HepG2 (cell line): ENCODE measurements around the gene CLTA. TPM values are rescaled to one million over a fixed set of nuclear protein-coding genes. Genes with fewer than 3 reads are reported as not detected.
A peak's percentile ranks its signal among the peaks of the same experiment; 100 is the strongest.

ENCODE experiments used
- JUNB ChIP-seq: sonication (generic); formaldehyde crosslinking; IDR thresholded peaks from 2 replicates; pipeline ENCODE4 v1.8.0; 2022; ENCODE audit warnings: missing genetic modification reagents, mild to moderate bottlenecking, borderline replicate concordance
- KAT7 ChIP-seq: IDR thresholded peaks from 2 replicates; pipeline ENCODE4 v1.6.1; 2018; ENCODE audit warnings: borderline replicate concordance, missing compliant biosample characterization
- MEIS1 ChIP-seq: sonication (generic); formaldehyde crosslinking; IDR thresholded peaks from 2 replicates; pipeline ENCODE4 v1.9.0; 2021; ENCODE audit warnings: mild to moderate bottlenecking, missing genetic modification reagents, moderate library complexity, borderline replicate concordance
- MTA1 ChIP-seq: sonication (generic); formaldehyde crosslinking; IDR thresholded peaks from 2 replicates; pipeline ENCODE4 v1.4.0; 2020; ENCODE audit warnings: missing genetic modification reagents, mild to moderate bottlenecking, borderline replicate concordance
- MZF1 ChIP-seq: sonication (generic); formaldehyde crosslinking; IDR thresholded peaks from 2 replicates; pipeline ENCODE4 v1.8.1; 2023; ENCODE audit warnings: mild to moderate bottlenecking, missing genetic modification reagents, borderline replicate concordance
- RNF2 ChIP-seq: fragments of 450-650 bp; conservative IDR thresholded peaks from 2 replicates; pipeline ENCODE4 v1.6.1; 2016; ENCODE audit warnings: low read depth
- ZBTB21 ChIP-seq: sonication (generic); formaldehyde crosslinking; IDR thresholded peaks from 2 replicates; pipeline ENCODE4 v1.4.0; 2020; ENCODE audit warnings: missing genetic modification reagents
- ZMYM4 ChIP-seq: sonication (generic); formaldehyde crosslinking; IDR thresholded peaks from 2 replicates; pipeline ENCODE4 v1.8.1; 2023; ENCODE audit warnings: mild to moderate bottlenecking, missing genetic modification reagents
- ZNF207 ChIP-seq: fragments of 450-650 bp; IDR thresholded peaks from 2 replicates; pipeline ENCODE4 v1.6.1; 2016; ENCODE audit warnings: antibody characterized with exemption, borderline replicate concordance
- ZNF7 ChIP-seq: IDR thresholded peaks from 2 replicates; pipeline ENCODE4 v1.6.1; 2016; ENCODE audit warnings: missing biosample characterization, missing genetic modification reagents
- ZNF768 ChIP-seq: sonication (generic); formaldehyde crosslinking; IDR thresholded peaks from 2 replicates; pipeline ENCODE4 v1.4.0; 2020; ENCODE audit warnings: missing genetic modification reagents
- polyA plus RNA-seq, 8 experiments: library from polyadenylated mRNA; depleted of rRNA in 3 of 8; stranded (reverse) in 7 of 8; unstranded in 1 of 8; fragments of >200 nt; fragmentation: Illumina TruSeq in 4 of 8; extraction: Trizol in 4 of 8; gene quantifications; 2 replicates each; pipeline versions ENCODE4 v1.2.1 to v1.2.3, GENCODE V29; 2011 to 2016; ENCODE audit warnings: low read depth in 4 of 8, missing spikeins in 1 of 8, mixed read lengths in 1 of 8; ENCODE audit not compliant: insufficient read depth in 1 of 8
- total RNA-seq, 5 experiments: library from RNA; depleted of rRNA; stranded (reverse); fragments of >200 nt; fragmentation: Illumina TruSeq; extraction: Trizol; gene quantifications; 2 replicates each; pipeline ENCODE4 v1.2.3, GENCODE V29; 2016; ENCODE audit warnings: low read depth in 1 of 5
- TF ChIP-seq, protein P1 (sequence below): IDR thresholded peaks from 2 replicates; pipeline ENCODE4 v1.6.1; 2016; ENCODE audit warnings: missing compliant biosample characterization, missing genetic modification reagents, borderline replicate concordance
- TF ChIP-seq, protein P2 (sequence below): sonication (generic); formaldehyde crosslinking; IDR thresholded peaks from 2 replicates; pipeline ENCODE4 v1.4.0; 2020; ENCODE audit warnings: missing genetic modification reagents, borderline replicate concordance
- TF ChIP-seq, protein P3 (sequence below): sonication (generic); formaldehyde crosslinking; IDR thresholded peaks from 2 replicates; pipeline ENCODE4 v1.5.0; 2020; ENCODE audit warnings: missing genetic modification reagents
- TF ChIP-seq, protein P4 (sequence below): sonication (generic); formaldehyde crosslinking; IDR thresholded peaks from 2 replicates; pipeline ENCODE4 v1.4.0; 2020; ENCODE audit warnings: missing genetic modification reagents, borderline replicate concordance
- TF ChIP-seq, protein P5 (sequence below): sonication (generic); formaldehyde crosslinking; IDR thresholded peaks from 2 replicates; pipeline ENCODE4 v1.4.0; 2020; ENCODE audit warnings: missing genetic modification reagents
- TF ChIP-seq, protein P6 (sequence below), 2 experiments: sonication (generic) in 1 of 2; formaldehyde crosslinking in 1 of 2; IDR thresholded peaks; 2 replicates each; pipeline versions ENCODE4 v1.4.0 to v1.6.1; 2018 to 2020; ENCODE audit warnings: missing genetic modification reagents in 2 of 2, borderline replicate concordance in 1 of 2, low read depth in 1 of 2, mild to moderate bottlenecking in 1 of 2, missing biosample characterization in 1 of 2

The CLTA gene
- total and polyA plus RNA-seq, 2 of the 13 experiments (the other 11 are each of a cell fraction or from before 2014, with no cell fraction given): 143 to 222 TPM

DNA sequence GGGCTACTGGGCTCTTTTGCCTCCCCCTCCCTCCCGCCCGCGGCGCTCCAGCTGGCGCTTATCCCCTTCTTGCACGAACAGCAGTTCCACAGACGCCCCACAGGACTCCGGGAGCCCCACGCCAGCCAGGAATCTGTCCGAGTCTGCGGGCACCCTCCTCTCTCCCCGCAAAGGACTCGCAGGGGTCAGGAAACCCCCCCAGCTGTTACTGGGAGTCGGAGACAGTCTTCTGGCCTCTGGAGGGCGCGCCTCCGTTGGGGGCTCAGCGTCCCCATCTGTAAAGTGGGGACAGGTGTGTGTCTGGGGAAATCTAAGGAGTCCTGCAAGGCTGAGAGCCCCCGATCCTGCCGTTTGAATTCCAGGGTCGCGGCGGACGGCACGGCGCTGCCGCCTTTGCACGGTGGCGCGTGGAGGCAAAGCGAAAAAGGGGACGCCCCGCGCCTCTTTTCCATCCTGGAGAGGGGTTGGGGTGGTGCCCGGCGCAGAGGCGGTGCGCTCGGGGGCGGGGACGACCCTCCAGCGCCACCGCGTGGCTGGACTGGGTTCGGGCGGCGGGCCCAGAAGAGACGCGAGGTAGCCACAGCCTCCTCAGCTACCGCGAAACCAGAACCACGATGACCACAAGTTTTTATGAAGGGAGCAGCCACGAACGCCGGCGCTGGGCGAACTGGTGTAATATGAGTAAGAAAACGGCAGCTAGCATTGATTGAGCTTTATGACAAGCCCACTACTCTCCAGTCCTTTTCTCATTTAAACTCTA, 24.4 kb upstream of the CLTA start (continued):
- TF ChIP-seq, protein P1, sequence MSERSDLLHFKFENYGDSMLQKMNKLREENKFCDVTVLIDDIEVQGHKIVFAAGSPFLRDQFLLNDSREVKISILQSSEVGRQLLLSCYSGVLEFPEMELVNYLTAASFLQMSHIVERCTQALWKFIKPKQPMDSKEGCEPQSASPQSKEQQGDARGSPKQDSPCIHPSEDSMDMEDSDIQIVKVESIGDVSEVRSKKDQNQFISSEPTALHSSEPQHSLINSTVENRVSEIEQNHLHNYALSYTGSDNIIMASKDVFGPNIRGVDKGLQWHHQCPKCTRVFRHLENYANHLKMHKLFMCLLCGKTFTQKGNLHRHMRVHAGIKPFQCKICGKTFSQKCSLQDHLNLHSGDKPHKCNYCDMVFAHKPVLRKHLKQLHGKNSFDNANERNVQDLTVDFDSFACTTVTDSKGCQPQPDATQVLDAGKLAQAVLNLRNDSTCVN (CRISPR knock-in tag): no peak
- TF ChIP-seq, protein P2, sequence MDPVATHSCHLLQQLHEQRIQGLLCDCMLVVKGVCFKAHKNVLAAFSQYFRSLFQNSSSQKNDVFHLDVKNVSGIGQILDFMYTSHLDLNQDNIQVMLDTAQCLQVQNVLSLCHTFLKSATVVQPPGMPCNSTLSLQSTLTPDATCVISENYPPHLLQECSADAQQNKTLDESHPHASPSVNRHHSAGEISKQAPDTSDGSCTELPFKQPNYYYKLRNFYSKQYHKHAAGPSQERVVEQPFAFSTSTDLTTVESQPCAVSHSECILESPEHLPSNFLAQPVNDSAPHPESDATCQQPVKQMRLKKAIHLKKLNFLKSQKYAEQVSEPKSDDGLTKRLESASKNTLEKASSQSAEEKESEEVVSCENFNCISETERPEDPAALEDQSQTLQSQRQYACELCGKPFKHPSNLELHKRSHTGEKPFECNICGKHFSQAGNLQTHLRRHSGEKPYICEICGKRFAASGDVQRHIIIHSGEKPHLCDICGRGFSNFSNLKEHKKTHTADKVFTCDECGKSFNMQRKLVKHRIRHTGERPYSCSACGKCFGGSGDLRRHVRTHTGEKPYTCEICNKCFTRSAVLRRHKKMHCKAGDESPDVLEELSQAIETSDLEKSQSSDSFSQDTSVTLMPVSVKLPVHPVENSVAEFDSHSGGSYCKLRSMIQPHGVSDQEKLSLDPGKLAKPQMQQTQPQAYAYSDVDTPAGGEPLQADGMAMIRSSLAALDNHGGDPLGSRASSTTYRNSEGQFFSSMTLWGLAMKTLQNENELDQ (CRISPR knock-in tag): no peak
- TF ChIP-seq MTA1: no peak; the same call in 1 of the 2 replicates
- TF ChIP-seq ZNF7: no peak
- TF ChIP-seq, protein P3, sequence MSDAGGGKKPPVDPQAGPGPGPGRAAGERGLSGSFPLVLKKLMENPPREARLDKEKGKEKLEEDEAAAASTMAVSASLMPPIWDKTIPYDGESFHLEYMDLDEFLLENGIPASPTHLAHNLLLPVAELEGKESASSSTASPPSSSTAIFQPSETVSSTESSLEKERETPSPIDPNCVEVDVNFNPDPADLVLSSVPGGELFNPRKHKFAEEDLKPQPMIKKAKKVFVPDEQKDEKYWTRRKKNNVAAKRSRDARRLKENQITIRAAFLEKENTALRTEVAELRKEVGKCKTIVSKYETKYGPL (CRISPR knock-in tag): no peak
- TF ChIP-seq, protein P4, sequence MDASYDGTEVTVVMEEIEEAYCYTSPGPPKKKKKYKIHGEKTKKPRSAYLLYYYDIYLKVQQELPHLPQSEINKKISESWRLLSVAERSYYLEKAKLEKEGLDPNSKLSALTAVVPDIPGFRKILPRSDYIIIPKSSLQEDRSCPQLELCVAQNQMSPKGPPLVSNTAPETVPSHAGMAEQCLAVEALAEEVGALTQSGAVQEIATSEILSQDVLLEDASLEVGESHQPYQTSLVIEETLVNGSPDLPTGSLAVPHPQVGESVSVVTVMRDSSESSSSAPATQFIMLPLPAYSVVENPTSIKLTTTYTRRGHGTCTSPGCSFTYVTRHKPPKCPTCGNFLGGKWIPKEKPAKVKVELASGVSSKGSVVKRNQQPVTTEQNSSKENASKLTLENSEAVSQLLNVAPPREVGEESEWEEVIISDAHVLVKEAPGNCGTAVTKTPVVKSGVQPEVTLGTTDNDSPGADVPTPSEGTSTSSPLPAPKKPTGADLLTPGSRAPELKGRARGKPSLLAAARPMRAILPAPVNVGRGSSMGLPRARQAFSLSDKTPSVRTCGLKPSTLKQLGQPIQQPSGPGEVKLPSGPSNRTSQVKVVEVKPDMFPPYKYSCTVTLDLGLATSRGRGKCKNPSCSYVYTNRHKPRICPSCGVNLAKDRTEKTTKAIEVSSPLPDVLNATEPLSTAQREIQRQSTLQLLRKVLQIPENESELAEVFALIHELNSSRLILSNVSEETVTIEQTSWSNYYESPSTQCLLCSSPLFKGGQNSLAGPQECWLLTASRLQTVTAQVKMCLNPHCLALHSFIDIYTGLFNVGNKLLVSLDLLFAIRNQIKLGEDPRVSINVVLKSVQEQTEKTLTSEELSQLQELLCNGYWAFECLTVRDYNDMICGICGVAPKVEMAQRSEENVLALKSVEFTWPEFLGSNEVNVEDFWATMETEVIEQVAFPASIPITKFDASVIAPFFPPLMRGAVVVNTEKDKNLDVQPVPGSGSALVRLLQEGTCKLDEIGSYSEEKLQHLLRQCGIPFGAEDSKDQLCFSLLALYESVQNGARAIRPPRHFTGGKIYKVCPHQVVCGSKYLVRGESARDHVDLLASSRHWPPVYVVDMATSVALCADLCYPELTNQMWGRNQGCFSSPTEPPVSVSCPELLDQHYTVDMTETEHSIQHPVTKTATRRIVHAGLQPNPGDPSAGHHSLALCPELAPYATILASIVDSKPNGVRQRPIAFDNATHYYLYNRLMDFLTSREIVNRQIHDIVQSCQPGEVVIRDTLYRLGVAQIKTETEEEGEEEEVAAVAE (CRISPR knock-in tag): no peak
- TF ChIP-seq KAT7 (CRISPR knock-in tag): no peak
- TF ChIP-seq, protein P5, sequence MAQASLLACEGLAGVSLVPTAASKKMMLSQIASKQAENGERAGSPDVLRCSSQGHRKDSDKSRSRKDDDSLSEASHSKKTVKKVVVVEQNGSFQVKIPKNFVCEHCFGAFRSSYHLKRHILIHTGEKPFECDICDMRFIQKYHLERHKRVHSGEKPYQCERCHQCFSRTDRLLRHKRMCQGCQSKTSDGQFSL (CRISPR knock-in tag): no peak
- TF ChIP-seq, protein P6, sequence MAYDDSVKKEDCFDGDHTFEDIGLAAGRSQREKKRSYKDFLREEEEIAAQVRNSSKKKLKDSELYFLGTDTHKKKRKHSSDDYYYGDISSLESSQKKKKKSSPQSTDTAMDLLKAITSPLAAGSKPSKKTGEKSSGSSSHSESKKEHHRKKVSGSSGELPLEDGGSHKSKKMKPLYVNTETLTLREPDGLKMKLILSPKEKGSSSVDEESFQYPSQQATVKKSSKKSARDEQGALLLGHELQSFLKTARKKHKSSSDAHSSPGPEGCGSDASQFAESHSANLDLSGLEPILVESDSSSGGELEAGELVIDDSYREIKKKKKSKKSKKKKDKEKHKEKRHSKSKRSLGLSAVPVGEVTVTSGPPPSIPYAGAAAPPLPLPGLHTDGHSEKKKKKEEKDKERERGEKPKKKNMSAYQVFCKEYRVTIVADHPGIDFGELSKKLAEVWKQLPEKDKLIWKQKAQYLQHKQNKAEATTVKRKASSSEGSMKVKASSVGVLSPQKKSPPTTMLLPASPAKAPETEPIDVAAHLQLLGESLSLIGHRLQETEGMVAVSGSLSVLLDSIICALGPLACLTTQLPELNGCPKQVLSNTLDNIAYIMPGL (CRISPR knock-in tag; IDR thresholded peaks at IDR 0.05; ENCODE audit: borderline replicate concordance in 1 of 2, low read depth in 1 of 2): peak; percentile 64 to 70; a peak in 3 of 4 replicates
- no peak for TF ChIP-seq MZF1
- TF ChIP-seq JUNB: no peak
- no peak for TF ChIP-seq MEIS1 (CRISPR knock-in tag)
- no peak for TF ChIP-seq ZBTB21 (CRISPR knock-in tag)
- TF ChIP-seq RNF2: no peak
- peak; percentile 21; the same call in 1 of the 2 replicates for TF ChIP-seq ZMYM4 (CRISPR knock-in tag)
- no peak for TF ChIP-seq ZNF207
- peak; percentile 44; the same call in 1 of the 2 replicates for TF ChIP-seq ZNF768 (CRISPR knock-in tag)
